GM21737 (cell line): ENCODE measurements around the gene ADCY2.
A peak's percentile ranks its signal among the peaks of the same experiment; 100 is the strongest.

Experiments used
- ATAC-seq: cut with Tn5 transposase; IDR thresholded peaks from one replicate; pipeline ENCODE4 v1.9.1; 2021; ENCODE audit warnings: mild to moderate bottlenecking, moderate library complexity; ENCODE audit not compliant: unreplicated experiment

The ADCY2 gene

DNA sequence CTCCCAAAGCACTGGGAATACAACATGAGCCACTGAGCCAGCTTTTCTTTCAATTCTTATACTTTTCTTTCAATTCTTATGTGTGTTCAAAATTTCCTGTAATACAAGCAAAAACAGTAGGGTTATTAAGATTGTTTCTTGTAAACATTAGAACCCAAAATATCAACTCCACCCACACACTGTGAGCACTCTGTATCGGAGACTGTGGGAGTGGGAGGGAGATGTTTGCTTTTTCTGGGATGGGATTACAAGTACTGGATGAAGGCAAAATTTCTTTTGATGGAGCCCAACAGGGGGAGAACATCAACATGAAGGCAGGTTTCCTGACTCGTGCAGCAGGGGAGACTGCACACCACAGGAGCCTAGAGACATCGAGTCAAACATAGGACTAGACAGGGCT, 459.7 kb downstream of the ADCY2 start:
- ATAC-seq: no peak

DNA sequence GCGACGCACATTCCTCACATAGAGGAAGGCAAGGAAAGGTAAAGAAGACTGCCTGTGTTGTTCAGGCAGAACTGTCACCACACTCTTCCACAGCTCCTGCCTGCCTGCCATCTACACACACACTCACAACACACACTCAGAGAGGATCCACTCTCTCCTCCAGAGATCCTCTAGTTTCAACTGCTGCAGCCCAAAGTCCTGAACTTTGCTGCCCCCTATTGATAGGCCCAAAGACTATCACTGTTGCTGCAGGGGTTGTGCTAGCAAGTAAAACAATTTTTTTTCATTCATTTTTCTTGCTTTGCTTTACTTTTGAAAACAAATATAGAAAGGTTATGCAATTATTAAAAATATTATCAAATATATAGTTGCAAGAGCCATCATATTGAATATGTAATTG, 460.9 kb downstream of the ADCY2 start:
- ATAC-seq: no peak

DNA sequence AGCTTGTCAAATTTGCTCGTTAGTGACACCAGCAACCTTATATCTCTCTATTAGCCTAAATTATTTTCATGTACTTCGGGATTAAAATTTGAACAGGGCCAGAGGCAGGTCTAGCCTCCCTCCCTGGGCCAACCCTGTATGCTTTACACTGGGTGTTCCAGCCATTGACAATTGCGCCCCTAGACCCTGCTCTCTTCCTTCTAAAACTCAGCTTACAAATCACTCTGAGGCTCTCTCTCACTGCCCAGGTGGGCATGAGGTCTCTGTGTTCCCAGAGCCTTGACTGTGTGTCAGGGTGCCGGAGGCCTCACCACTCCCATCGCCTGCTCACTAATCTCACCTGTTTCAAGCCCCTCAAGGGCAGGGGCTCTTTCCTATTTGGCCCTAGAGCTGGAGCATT, 461.4 kb downstream of the ADCY2 start:
- no peak for ATAC-seq

DNA sequence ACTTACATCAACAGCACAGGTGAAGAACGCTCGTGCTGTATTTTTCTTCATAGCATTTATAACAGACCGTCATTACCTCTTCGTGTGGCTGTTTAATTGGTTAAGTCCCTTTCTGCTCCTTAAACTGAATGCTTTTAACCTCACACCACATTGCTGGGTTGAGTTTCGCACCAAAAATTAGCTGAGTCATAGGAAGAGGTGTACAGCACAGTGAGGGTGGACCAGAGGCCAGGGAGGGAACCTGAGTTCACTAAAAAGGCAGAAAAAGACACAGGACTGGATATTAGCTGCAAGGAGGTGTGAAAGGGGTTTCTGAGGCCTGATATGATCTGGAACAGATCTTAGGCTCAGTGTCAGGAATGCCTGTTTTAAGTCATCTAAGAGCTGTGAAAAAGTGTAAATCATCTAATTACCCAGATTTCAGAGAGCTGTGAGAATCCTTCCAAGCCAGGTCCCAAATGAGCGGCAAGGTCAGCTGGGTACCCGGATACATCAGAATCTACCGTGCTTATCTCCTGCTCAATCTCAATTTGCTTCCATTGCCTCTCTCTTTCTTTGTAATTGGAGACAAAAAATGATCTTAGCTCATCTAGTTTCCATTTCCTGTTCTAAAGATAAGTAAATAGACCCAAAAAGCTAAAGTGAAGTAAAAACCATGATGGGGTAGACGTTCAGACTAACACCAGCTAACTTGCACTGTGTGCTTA, 462.1 kb downstream of the ADCY2 start:
- no peak for ATAC-seq

DNA sequence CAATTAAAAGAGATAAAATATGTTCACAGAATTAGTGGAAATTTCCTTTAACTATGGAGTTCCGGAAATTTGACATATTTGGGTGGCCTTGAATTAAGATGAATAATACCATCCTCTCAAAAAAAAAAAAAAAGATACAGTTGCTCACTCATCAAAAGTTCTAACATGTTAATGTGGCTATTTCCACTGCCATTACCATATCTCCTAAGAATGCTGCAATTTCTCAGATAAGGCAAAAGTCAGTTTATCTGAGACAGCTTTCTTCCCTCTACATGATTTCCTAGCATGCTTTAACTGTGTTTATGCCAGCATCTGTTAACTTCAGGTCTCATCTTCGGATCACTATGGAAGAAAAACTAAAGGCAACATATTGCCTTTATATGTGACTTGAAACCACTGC, 470.3 kb downstream of the ADCY2 start:
- ATAC-seq: no peak

DNA sequence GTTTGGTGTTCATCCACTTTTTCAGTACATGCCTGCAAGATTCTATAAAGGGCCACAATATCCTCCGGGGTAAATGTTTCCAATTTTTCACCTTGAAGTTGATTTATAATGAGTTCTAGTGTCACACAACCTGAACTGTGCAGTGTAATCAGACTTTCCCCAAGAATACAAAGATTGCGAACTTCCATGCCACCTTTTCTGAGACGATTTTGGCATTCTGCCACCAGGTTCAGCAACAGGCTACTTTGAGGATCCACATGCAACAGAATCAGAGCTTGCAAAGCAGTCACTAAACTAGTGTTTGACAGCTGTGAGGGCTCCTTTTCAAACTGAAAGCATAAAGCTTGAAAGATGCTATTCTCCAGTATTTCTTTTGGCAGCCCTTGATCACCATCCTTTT, 471.3 kb downstream of the ADCY2 start:
- no peak for ATAC-seq

DNA sequence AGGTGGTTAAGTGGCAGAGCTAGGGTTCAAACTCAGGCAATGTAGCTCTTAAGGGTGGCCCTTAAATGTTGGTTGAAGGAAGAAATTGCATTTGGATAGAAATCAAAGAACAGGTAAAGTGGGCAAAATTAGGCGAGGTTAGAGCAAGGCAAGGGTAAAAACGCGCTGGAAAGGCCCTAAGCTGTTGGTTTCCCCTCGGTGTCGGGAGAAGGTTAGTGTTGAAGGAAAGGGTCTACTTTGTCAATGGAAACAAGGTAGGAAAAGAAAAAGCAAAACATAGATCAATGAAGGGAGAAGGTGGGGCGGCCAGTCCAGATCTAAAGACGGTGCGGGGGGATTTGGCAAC, 472.5 kb downstream of the ADCY2 start:
- no peak for ATAC-seq

DNA sequence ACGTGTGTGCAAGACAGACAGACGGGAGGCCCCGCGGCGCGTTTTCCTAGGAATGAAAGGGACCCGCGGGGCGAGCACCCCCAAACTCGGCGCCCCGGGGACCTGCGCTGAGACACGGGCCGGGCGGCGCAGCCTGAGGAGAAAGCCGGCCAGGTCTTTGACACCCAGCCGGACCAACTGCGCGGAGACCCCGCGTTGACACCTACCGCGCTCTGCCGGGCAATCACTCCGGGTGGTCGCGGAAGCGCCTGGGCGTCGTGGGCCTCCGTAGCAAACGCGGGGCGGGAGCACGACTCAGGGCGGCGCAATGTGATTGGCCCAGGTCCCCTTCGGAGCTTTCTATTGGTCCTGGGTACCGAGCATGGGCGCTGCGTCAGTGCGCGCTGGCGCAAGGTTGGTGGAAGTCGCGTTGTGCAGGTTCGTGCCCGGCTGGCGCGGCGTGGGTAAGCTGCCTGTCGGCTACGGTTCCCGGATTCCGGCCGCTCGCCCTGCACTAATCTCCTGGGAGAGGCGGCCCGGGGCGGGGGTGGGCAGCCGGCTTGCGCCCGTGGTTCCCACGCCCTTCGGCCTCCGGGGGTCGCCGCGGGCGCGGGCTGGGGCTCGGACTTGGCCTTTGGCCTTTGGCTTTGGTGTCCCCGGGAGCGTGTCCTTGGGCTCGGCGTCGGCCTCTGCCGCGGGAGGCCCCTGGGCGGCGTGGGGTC, 473.0 kb downstream of the ADCY2 start, which contains the start of the genes FASTKD3 and MTRR:
Gene FASTKD3 (minus strand): TSS at position 259 of the 701 bp plus-strand sequence. CDS start 948 bp downstream, outside the sequence.
Gene MTRR (plus strand): TSS at position 376 of the 701 bp plus-strand sequence. CDS start 1,647 bp downstream, outside the sequence.
- peak; percentile 98 for ATAC-seq

DNA sequence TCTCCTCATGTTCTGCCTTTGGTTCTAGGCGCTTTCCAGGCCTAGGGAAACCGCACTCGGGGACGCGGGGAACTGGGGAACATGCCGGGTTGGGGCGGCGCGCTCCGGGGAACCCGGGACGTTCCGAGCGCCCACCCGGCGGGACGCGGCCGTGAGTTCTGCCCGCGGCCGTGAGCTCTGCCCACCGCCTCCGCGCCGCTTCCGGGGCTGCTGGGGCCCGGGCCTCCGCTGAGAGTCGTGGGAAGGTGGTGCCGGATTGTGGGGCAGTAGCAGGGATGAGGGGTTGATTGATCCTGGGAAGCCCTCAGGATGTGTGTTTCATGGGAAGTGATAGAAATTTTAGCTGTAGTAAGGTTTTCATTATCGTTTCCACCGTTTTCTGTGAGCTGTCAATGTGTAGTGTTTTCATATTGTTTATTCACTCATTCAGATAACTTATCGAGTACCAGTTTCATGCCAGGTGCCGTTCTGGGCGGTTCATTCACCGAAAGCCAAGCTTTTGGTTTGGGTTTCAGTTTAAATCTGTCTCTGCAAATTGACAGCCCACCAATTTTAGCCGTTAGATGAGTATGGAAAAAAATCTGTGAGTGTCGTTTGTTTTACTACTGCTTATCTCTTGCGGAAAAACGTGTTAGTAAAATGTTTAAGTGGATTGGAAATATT, 473.7 kb downstream of the ADCY2 start:
- peak; percentile 26 for ATAC-seq

DNA sequence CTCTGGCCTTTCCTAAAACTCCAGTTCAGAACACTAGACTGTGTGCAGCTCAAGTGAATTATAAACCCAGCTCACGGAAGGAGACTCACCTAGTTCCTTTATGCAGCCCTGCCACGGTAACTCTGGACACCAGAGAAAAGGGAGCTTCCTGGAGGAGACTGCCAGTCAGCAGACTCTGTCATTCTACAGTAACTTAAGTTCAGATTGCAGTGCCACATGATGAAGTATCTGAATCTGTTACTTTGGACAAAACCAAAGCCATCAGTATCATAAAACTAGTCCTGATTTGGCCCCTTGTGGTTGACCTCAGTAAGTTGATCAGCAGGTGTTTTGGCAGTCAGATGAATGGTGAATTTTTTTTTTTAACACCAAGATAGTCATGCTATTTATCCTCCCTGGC, 475.7 kb downstream of the ADCY2 start:
- no peak for ATAC-seq

DNA sequence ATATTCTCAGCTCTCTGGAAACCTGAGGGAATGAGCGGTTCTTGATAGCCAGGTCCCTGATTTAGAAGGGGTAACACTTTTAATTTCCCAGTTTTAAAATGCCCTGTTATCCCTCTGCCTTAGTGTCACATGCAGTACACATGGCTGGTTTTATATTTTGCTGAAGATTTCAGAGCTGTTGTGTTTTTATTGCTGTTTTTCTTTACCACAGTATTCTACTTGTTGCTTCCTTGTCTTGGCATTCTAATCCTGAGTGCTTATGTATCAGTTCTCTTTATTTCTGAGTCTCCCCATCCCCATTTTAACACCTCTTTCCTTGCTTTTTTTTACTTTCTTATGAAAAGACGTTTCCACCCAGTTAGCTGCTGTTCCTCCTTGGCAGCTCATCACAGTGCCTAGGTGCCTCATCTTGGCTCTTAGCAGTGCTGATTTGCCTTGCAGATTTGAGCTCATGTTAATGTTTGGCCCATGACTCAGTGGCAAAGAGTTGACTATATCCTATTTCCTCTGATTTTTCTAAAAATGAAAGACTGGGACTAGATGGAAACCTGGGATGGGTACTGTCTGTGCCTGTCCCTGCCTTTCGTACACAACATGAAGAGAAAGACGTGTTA, 476.7 kb downstream of the ADCY2 start:
- no peak for ATAC-seq

DNA sequence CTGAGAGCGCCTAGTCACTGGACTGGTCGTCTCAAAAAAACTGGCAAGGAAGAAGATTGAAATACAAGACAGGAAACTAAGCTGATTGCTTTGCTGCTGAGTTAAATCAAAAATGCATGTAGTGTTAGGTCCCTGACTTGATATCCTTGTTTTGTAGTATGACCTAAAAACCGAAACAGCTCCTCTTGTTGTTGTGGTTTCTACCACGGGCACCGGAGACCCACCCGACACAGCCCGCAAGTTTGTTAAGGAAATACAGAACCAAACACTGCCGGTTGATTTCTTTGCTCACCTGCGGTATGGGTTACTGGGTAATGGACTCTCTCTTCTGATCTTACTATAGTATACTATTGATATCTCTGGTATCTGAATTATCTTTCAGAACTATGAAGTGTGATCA, 477.3 kb downstream of the ADCY2 start:
- ATAC-seq: no peak

DNA sequence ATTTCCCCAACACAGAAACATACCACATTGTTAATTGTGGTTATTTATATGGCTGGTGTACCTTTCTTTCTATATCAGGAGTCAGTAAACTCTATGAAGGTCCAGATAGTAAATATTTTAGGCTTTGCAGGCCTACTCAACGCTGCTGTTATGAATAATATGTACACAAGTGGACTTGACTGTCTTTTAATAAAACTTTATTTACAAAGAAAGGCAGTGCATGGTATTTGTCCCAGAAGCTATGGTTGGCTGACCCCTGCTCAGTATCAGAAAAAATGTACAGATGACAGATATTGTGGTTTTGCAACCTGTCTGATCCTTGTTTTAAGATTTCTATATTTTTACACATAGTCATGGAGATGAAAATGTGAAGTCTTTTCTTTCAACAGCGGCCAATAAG, 478.7 kb downstream of the ADCY2 start:
- ATAC-seq: no peak

DNA sequence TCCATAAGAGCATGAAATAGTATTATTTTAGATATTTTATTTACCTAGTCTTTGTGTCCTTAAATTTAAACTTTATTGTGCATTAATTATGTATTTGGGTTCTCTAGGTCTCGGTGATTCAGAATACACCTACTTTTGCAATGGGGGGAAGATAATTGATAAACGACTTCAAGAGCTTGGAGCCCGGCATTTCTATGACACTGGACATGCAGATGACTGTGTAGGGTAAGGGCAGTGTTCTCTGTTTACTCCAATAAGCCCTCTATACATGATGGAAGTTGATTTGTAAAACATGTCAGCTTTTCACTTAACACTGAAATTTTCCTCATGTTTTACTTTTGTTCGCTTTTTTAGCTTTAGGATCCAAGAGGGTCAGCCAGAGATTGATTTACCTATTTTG, 479.2 kb downstream of the ADCY2 start:
- ATAC-seq: no peak

DNA sequence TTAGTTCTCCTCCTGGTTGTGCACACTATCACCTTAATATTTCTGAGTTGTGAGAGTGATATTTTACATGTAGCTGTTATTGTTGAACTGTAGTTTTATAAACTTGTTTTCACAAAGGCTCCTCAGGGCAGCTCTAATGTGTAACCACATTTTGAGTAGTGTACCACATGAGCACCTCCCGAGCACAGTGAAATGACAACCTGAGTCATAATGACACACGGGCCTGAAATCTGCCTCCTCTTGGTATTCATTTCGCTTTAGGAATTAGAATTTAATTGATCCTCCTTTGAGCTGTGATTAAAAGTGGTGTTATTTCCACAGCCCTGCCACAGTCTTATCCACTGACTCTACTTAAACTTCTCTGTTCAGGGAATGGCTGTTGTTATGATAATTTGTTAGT, 480.9 kb downstream of the ADCY2 start:
- no peak for ATAC-seq

DNA sequence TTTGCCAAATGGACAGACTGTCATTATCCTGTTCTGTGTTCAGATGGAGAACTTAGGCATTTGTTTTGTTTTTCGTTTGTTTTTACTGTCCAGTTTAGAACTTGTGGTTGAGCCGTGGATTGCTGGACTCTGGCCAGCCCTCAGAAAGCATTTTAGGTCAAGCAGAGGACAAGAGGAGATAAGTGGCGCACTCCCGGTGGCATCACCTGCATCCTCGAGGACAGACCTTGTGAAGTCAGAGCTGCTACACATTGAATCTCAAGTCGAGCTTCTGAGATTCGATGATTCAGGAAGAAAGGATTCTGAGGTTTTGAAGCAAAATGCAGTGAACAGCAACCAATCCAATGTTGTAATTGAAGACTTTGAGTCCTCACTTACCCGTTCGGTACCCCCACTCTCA, 481.9 kb downstream of the ADCY2 start:
- no peak for ATAC-seq

DNA sequence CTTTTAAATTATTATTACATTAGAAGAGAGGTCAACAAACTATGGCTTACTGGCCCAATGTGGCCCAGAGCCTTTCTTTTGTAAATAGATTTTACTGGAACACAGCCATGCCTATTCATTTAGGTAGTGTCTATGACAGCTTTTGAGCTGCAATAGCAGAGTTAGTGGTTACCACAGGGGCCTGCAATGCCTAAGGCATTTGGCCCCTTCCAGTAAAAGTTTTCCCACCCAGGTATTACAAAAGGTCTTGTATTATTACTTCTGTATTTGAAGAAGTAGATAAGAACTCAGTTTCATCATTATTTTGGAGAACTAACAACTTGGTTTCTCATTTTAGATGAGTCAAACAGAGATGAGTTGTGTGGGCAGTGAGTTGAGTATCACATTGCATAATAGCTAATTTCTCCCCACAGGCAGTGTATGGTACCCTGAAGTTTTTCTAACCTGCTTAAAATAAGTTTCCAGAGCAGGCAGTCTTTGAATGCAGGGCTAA, 482.5 kb downstream of the ADCY2 start:
- ATAC-seq: peak; percentile 95
